Measurements from ENCODE around the gene CNTN4.

GRCh38 chr3:2603692-2604289, 505.1 kb downstream of the CNTN4 start:
- no peak for TF ChIP-seq EZH2 (IDR thresholded peaks at IDR 0.05)
- TF ChIP-seq POLR2AphosphoS5 (IDR thresholded peaks at IDR 0.05; ENCODE audit: borderline replicate concordance, low read depth, low read length): no peak
- TF ChIP-seq FOXP2 (optimal IDR thresholded peaks at IDR 0.05; ENCODE audit: control extremely low read depth, extremely low read length, insufficient read depth): no peak

All from SK-N-MC (cell line).